Measurements from ENCODE around the gene CDC42BPB.

The CDC42BPB gene

DNA sequence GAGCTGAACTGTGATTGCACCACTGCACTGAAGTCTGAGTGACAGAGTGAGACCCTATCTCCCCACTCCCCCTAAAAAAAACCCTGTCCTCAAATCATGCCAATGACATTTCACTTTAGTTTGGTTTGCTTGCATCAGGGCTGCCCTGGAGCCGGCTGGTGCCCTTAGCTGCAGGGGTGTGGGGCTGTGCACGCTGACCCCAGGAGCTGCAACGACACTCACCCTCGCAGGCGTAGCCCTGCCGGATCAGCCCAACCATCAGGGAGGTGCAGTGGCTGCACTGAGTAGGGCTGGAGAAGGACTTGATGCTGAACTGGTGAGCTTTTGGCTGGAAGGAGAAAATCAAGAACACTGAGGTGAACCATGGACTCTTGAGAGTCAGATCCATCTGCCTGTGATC lies 105.1 kb downstream of the CDC42BPB start:
- FAIRE-seq (no peak), DNase-seq (ENCODE audit: extremely low spot score, insufficient read length, low read depth) (no peak)

DNA sequence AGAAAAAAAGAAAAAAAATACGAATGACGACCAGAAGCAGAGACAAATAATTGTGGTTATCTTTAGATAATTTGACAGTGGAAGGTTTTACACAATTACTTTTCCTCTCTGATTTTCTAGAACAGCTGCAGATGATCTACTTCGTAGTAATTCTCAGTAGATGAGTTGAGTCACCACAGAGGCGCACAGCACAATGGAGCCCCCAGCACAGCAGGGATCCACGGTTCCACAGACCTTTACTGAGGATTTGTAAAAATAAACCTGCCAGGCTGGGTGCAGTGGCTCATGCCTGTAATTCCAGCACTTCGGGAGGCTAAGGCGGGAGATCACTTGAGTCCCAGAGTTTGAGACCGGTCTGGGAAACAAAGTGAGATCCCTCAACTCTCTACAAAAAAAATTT lies 105.5 kb downstream of the CDC42BPB start:
- DNase-seq (ENCODE audit: extremely low spot score, insufficient read length, low read depth) (no peak), FAIRE-seq (no peak)

DNA sequence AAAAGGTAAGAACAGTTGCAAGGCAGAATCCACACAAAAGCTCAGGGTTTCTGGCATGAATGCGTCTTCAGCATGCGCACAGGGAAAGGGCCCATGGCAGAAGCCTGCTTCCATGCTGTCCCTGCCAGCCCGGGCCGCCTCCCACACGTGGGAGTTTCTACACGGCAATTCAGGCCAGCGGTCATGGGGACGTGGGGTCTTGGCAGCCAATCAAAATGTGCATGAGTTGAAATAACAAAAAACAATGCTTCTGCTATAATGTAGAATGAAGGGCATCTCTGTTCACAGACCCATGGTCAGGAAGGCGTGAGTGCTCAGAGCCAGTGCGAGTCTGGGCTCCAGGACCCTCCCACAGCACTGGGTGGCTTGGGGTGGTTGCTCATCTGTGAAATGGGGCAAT lies 106.3 kb downstream of the CDC42BPB start:
- no peak for FAIRE-seq
- DNase-seq (ENCODE audit: extremely low spot score, insufficient read length, low read depth) = no peak

DNA sequence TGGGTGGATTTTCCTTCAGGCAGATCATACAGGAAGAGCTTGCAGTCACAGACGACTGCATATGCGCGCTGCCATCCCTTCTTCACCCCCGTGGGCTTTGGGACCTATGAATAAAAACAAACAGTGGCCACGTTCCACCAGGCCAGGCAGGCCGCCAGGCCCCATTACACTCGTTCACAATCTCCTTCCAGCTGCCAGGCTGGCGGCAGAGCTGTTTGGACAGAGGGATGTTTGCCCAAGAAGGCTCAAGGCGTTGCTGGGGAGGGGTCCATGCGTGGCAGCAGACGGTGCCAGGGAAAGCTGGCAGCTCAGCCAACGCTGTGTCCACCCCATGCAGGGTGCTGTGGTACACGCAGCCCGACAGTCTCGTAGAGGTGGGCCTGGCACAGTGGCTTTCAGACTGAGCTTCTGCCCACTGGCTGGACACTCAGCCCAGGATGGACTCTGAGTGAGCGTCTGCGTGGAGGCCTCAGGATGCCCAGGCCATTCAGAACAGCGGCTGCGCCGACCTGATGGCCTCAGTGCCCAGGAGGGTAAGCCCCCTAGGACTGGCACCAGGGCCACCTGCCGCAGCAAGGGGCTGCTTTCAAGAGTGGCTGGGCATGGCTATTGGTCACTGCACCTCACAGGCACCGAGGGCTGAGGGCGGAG lies 107.4 kb downstream of the CDC42BPB start:
- DNase-seq (ENCODE audit: extremely low spot score, insufficient read length, low read depth) = no peak
- no peak for FAIRE-seq

DNA sequence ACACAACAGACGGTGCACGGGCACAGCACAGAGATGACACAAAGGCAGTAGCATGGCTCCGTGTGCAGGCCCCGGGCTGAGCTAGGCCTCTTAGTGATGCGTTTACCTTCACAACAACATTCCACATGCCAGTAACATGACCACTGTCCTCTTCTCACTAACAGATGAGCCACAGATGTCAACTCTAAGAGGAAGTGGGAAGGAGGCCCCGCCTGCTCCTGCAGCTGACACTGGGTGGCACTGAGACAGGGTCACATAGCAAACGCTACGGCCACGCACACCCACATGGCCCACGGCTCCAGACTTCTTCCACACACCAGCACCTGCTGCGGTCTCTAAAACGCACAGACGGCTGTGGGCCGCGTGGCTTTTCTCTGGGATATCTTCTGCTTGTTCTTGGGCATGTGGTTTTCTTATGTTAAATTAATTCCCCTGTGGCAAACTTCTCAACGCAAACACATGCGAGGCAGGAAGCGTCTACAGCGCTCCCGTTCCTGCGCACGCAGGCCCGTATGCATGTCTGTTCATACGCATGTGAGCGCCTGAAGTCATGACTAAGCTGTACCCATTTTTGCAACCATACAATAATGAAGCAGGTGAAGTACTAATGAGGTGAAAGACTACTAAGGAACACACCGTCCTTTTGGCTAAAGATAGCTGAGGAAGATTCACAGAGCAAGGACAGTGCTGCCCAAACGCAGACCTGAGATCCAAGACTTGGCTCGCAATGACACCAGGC lies 108.1 kb downstream of the CDC42BPB start:
- DNase-seq (ENCODE audit: extremely low spot score, insufficient read length, low read depth) (peak; percentile 37), FAIRE-seq (peak; percentile 80)

DNA sequence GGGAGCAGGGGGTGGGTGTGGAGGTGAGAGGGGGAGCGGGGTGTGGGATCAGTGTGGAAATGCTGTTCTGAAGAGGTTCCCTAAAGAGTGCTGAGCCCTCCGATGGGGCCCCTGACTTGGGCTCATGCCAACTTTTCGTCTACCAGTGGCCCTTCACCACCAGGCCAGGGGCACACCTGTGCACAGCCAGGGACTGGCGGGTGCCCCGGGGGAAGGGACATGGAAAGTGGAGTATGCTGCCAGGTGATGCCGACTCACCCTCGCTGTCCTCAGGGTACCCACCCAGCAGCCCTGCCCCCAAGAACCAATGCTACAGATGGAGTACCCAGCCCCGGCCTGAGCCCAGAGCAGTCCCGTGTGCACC lies 108.7 kb downstream of the CDC42BPB start:
- FAIRE-seq (no peak), DNase-seq (ENCODE audit: extremely low spot score, insufficient read length, low read depth) (no peak)

DNA sequence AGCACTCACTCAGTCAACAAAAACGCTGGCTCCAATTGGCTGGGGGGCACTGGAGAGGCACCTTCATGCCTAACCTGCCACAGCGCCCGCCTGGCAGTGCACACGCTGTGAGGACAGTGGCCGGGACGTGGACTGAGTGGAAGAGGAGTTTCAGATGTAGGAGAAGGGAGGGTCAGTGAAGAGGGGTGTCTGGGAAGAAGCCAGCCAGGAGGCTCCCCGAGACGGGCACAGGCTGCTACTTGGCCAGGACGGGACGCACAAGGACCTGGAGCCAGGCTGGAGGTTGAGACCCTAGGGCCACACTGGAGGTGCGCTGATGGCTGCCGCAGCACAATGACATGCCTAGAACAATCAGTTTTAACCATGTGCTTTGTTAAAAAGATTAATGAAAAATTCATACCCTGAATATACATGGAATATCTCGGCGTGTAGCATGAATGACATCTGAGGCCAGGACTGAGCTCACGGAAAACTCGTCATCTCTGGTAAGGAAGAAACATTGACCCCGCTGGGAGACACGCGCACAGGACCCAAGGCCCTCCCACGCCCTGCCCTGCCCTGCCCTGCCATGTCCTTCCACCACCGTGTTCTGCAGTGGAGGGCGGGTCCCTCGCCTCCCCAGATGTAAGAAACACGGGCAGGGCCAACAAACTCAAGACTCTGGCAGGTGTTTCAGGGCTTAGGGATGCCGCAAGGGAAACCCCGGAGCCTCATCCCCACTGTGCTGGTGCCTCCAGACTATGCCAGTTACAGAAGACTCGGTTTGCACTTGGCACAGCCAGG lies 109.8 kb downstream of the CDC42BPB start:
- DNase-seq (ENCODE audit: extremely low spot score, insufficient read length, low read depth) (no peak), FAIRE-seq (no peak)

DNA sequence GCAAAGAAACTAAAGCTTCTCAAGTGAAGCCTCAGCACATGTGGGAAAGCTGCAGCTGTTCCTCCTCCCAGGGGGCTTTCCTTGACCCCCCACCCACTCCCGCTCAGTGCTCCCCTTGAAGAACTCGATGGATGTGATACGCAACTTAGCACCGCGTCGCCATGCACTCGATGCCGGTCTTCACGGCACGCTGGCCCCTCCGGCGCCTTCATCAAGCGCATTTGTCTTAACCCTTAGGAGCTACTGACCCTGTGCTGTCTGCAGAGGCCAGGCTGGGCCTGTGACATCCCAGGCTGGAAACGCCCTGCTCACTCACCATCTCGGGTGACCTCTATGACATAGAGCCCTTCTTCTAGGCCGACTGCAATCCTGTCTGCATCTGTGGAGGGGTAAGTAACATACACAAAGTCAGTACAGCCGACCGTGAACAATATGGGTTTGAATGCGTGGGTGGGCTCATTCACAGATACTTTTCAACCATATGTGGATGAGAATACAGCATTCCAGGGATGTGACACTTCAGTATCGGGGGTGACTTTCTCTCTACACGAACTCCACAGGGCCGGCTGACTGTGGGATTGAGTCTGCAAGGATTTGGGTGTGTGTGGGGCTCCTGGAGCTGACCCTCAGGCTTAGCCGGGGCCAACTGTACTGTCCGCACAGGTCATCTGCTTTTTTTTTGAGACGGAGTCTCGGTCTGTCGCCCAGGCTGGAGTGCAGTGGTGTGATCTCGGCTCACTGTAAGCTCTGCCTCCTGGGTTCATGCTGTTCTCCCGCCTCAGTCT lies 111.8 kb downstream of the CDC42BPB start:
- FAIRE-seq (no peak), DNase-seq (ENCODE audit: extremely low spot score, insufficient read length, low read depth) (no peak)

DNA sequence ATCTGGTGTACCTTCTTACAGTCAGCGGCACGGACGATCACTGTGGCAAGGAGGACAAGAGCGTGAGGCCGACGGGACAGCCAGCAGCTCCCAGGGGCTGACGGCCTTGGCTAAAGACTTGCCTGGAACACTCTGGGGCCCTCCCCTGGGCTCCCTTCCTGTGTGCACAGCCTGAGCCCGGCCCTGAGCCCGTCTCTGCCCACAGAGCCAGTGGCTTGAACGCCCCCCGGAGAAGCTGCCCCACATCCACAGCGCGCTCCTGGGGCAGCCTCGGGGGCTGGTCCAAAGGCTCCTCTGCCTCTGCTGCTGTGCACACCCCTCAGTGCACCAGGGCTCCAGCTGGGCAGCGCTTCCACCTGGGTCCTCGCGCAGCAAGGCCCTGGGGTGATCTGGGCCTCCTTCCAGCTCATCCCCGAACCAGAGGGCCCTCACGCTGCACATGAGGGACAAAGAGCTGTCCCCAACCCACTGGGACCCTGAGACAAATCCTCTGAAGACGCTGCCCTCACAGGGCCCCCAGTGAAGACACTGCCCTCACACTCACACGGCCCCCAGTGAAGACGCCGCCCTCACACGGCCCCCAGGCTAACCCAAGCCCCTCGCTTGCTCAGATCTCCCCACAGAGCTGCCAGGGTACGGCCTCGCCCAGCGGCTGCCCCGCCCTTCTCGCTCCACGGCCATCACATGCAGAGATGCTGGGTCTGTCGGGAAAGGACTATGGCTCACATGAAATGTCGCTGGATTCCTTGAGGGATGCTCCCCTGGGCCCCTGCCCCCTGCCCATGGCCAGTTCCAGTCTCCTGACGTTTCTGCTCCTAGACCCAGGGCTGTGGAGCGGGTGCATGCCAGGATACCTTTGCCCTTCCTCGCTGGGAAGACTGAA lies 112.7 kb downstream of the CDC42BPB start:
- DNase-seq (ENCODE audit: extremely low spot score, insufficient read length, low read depth) = no peak
- FAIRE-seq = no peak

DNA sequence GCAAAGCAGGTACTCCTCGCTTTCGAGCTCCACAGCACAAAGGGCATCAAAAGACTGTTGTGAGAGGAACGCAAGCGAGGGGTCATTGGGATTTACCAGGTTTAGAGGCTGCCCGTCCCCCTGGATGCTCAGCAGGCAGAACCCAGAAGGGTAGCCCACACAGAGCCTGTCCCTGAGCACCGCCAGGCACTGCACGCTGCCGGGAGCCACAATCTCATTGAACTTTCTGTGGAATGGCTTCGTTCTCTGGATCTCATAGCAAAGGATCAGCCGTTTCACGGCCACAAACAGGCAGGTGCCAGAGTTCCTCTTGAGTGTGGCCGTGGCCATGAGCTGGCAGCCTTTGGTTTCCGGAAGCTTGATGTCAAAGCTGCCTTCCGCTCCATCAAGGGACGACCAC lies 113.4 kb downstream of the CDC42BPB start:
- FAIRE-seq = no peak
- DNase-seq (ENCODE audit: extremely low spot score, insufficient read length, low read depth) = no peak

DNA sequence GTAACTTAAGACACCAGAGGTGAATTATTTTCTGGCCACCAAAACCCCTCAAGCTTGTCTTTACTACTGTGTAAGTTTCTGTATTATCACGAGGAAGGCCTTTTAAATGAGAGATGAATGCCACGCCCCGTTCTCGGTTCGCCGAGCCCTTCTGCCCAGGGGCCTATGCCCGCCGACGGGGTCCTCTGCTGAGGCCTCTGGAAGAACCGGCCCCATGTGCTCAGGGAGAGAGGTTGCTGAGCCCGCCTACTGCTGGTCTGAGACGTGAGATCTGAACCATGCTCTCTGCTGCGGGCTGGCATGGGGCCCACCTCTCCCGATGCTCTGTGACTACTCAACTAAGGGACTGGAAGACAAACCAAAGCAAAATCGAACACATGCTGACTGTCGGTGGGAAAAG lies 113.9 kb downstream of the CDC42BPB start:
- FAIRE-seq (no peak), DNase-seq (ENCODE audit: extremely low spot score, insufficient read length, low read depth) (no peak)

DNA sequence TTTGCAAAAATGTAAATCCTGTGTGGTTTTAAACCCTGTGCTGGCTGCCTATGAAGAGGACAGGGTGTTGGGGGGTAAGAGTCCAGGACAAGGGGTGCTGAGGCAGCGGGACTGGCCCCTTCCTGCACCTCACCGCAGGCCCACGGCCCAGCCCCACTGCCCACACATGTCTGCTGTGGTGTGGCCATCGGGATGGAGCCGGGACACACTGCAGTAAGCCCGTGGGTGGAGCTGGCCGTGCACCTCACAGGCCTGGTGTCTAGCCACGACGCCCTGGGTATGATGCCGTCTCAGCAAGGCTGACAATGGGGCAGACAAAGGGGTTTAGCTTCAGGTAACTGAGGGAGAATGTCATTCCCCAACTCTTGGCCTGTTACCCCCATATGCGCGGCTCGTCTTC lies 115.3 kb downstream of the CDC42BPB start:
- FAIRE-seq (no peak), DNase-seq (ENCODE audit: extremely low spot score, insufficient read length, low read depth) (no peak)

DNA sequence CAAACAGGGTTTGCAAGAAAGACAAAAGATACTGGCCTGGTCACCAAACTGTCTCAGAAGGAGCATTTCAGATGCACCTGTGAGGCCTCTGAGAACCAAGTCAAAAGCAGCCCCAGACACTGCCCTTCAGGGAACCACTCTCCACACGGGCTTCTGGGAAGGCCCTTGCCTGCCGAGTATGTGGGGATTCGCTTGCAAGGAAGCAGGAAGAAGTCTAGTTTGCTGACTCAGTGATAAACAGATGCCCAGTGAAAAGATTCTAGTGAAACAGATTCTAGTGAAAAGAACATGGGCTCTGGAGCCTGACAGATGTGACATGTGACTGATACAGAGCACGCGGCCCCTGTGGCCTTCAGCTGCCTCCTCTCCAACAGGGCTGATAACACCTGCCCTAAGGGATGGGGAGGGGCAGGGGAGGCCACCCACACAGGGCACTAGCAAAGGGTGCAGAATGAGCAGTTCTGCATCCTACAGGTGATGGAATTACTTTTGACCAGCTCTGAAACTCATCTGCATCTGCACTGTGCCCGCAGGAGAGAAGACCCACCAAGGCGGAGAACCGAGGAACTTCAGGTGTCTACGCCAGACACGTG lies 115.8 kb downstream of the CDC42BPB start:
- DNase-seq (ENCODE audit: extremely low spot score, insufficient read length, low read depth) (no peak), FAIRE-seq (no peak)

DNA sequence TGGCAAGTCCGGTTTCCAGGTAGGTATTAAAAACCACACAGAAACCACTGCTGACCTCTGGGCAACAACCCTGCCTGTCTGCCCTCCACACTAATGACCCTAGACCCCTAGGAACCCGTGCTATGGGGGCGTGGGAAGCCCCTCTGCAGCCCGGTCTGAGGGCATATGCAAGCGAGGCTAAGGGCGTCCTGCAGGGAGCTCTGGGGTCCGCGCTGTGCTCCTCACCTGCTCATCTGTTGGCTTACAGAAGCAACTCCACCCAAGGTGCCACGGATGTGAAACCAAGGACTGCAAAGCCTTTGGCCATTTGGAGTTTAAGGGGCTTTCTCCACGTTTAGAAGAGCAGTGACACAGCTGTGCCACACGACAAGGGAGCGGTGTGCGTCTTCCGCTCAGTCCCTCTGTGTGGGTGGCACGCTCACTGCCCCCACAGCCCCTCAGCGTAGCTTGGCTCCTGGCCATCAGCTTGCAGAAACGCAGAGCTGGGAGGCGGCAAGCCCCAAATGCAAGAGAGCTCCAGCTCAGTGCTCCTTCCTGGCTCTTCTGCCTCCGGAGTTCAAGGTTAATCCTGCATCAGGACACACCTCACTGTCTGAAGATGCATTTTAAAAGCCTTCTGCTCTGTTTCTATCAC lies 116.5 kb downstream of the CDC42BPB start:
- DNase-seq (ENCODE audit: extremely low spot score, insufficient read length, low read depth) (no peak), FAIRE-seq (no peak)

DNA sequence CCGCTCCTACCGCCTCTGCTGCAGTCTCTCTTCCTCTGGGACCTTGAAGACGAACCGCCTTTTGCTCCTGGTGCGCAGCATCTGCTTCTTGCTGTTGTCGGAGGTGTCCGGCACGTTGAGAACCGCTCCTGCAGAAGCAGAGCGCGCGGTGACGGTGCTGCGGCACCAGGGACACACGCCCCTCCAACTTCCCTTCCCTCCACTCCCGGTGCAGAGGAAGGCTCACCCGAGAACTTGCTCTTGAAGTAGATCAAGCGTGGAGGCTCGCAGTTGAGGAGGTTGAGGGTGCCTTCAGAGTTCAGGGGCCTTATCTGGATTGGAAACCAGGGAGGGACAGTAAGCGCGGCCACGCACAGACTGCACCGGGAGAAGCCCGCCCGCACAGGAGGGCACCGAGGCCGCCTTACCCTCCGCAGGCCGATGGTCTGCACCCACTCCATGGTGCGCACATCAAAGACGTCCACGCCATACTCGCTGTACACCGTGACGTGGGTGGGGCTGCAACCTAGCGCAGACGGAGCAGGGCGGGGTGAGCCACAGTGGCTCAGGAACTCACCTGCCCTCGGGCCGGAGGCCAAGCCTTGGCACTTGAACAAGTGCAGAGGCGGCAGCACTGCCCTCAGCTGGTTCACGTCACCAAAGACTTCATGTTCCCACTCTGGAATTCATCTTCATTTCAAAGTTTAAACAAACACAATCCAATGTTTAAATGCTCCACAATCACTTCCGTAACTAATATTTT lies 117.4 kb downstream of the CDC42BPB start:
- no peak for DNase-seq (ENCODE audit: extremely low spot score, insufficient read length, low read depth)
- no peak for FAIRE-seq

DNA sequence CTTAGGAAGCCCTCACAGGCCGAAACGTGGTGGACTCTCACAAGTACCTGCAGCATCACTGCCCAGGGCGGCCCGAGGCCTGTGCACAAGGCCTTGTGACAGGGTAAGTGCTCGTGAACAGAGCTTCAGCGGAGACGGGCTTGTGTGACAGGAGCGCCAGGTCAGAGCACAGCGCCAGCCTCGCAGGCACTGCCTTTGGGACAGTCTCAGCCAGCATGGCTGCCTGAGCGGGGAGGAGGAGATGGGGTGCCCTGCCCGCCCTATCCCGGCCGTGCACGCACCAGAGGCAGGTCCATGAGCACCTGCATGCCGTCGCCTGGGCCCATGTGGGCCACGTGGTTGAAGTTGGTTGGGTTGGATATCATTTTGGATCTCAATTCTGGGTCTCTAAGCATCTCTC lies 118.0 kb downstream of the CDC42BPB start:
- FAIRE-seq (no peak), DNase-seq (ENCODE audit: extremely low spot score, insufficient read length, low read depth) (no peak)

DNA sequence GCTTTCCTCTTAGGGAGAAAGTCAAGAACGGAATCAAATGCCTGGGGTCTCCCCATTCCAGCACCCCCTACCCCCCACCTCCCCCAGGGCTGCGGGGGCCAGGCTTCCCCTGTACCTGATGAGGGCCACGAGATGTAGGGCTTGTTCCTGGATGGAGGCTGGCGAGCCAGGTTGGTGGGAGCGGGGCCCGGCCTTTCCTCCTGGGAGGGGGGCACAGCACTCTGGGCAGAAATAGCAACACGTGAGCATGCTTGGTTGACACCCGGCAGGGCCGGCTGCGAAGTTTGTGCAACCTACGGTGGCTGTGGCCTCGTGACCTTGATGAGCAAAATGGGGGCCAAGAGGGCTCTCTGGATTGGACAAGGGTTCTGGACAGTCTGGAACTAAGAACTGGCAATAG lies 119.2 kb downstream of the CDC42BPB start:
- FAIRE-seq (no peak), DNase-seq (ENCODE audit: extremely low spot score, insufficient read length, low read depth) (no peak)

All from GM18507 (cell line).